GM12891 (cell line): ENCODE results near the gene PLSCR3.

Experiments used
- PAX5 ChIP-seq: IDR thresholded peaks from 2 replicates; pipeline ENCODE4 v1.6.1; 2011; ENCODE audit warnings: low read length, moderate library complexity, mild to moderate bottlenecking; ENCODE audit not compliant: insufficient read depth, severe bottlenecking
- POLR2A ChIP-seq: IDR thresholded peaks from 2 replicates; pipeline ENCODE4 v1.6.1; 2011; ENCODE audit warnings: low read depth, low read length, control low read depth
- POLR2AphosphoS5 ChIP-seq: IDR thresholded peaks from 2 replicates; pipeline ENCODE4 v1.6.1; 2011; ENCODE audit warnings: low read depth, low read length, control low read depth
- TAF1 ChIP-seq: IDR thresholded peaks from 2 replicates; pipeline ENCODE4 v1.6.1; 2011; ENCODE audit warnings: low read depth, low read length, control low read depth

DNA sequence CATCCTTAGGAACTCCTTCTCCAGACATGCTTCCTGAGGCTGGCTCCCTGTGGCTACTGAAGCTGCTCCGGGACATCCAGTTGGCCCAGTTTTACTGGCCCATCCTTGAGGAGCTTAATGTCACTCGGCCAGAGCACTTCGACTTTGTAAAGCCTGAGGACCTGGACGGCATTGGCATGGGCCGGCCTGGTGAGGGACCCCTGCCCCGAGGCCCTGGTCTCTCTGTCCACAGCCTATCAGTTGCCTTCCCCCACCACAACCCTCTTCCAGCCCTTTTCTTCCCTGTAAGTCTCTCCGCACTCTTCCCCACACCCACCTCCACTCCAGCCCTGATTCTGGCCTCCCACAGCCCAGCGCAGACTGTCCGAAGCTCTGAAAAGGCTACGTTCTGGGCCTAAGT, 11.4 kb downstream of the PLSCR3 start:
- TF ChIP-seq POLR2AphosphoS5 (no peak), POLR2A (no peak), PAX5 (no peak), TAF1 (no peak)
